Activated gamma-delta T cell treated with anti-CD3 and anti-CD28 coated beads, Interleukin-2, amount 50 U/mL, for 16 hours (primary cell): Measurements from ENCODE around the gene ENO4.

Experiments
- DNase-seq: peaks from one replicate; pipeline ENCODE4 v3.0.0-alpha.2; 2020; ENCODE audit warnings: low read depth

Gene ENO4

DNA sequence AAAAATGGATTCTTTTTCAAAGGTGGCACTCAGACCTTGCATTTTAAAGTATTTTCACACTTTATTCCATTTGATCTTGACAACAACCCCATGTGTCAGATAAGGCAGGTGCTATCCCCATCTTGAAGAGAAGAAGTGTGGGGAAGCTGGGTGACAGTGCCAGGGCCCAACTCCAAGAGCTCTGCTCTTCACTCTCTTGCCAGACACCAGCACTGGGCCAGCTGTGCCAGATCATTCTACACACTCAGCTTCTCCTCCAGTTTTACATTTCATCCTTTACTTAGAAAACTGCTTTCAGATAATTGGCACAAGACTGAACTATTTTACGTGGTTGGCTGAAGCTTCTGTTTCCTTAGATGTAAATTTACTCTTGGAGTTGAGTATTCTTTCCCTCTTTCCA, 64.4 kb downstream of the ENO4 start:
- DNase-seq, result no peak

DNA sequence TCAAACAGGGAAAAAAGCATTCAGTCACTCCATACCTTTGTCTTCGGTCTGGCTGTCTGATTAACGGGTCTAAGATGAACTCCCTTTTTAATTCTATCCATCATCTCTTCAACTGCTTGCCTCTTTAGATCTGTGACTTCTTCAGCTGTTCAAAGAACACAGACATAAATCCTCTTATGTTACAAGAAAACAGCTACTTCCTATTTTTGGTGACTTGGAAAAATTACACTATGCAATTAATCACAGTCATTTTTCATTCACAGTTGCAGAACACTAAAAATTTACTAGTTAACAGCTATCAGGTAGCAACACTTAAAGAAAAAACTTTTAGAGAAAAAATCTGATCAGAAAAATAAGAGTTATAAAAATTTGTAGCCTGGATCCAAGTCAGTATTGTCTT, 66.0 kb downstream of the ENO4 start:
- DNase-seq, result no peak

DNA sequence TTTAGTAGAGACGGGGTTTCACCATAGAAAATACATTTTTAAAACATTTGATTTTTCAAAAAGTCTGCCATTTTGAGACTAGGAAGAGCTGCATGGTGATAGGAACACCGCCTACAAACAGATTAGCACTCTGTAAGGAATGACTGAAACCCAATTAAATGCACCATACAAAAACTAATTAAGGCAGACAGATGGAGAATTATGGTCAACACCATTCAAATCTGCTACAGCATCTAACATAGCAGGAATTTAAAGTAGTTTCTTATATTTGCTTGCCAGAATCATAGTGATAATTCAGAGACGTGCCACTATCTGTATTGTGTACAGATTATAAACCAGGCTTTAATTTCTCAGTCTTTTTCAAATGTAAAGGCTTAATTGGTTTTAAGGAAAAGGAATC, 68.2 kb downstream of the ENO4 start:
- no peak for DNase-seq

DNA sequence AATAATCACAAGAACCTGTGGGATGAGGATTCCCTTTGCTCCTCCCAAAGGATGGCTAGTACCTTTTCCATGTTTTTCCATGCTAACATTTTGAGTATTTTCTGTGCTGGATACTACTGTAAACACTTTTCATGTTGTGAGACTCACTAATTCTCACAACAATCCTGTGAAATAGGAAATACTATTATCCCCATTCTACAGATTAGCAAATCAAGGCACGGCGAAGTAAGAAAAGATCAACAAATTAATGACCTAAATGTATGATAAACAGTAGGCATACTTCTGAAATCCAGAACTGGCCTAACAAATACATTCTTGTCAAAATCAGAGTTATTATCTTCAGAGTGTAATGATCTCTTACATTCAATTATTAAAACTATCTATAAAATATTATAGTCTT, 69.3 kb downstream of the ENO4 start:
- DNase-seq, result no peak

- DNase-seq, result no peak
Measured at GRCh38 chr10:116919164-116919563, 69.9 kb downstream of the ENO4 start.

DNA sequence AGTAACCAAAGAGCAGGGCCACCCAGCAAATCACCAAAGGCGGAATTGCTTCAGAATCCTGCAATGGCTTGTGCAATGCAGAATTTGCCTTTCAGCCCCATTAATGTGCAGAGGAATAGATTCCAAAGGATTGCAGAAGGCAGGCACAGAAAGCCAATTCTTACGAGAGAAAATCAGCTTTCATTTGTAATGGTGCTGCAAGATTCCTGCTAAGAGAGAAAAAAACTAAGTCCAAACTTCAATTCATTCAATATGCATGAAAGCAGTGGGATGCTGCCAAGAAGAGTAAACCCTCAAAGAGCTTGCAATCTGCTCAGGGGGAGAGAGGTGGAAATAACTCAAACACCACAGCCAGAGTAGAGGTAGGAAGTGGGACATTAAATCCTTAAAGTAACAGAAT, 70.4 kb downstream of the ENO4 start:
- no peak for DNase-seq

- no peak for DNase-seq
Measured at GRCh38 chr10:116925056-116925455, 75.8 kb downstream of the ENO4 start.

DNA sequence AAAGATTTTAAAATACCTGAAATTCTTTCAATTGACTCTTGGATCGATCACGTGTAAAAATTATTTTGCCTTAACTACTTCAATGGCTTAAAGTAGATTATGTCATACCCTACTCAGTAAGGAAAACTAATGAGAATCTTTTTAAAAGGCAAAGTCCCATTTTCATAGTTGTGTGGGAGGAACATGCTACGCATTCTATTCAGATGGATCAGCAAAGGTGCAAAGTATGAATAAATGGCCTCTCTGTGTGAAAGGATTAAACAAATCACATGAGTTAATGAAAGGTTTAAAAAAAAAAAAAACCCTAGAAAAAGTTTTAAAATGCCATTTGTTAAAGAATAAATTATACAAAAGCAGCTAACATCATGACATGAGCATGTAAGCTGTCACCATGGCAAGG, 77.1 kb downstream of the ENO4 start:
- DNase-seq, result no peak

DNA sequence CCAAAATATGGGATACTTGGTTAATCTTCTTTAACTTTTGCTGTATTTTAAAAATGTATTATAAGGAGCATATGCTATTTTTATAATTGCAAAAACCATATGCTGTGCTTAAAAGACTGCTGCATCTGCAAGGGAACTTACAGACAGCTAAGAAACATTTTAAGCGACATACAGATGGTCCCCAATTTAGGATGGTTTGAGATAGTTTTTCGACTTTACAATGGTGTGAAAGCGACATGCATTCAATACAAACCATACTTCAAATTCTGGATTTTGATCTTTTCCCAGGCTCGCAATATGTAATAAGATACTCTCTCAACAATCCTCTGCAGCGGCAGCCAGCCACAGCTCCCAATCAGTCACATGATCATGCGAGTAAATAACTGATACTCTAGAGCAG, 82.5 kb downstream of the ENO4 start:
- no peak for DNase-seq
